Ishikawa (cell line): ENCODE results near the gene ZDHHC8.

Experiments
- CREB1 ChIP-seq: IDR thresholded peaks from 2 replicates; pipeline ENCODE4 v1.6.1; 2012; ENCODE audit warnings: low read depth
- FOXM1 ChIP-seq: IDR thresholded peaks from 2 replicates; pipeline ENCODE4 v1.6.1; 2012; ENCODE audit warnings: low read depth, borderline replicate concordance
- RAD21 ChIP-seq: IDR thresholded peaks from 2 replicates; pipeline ENCODE4 v1.6.1; 2012; ENCODE audit warnings: low read depth
- YY1 ChIP-seq: IDR thresholded peaks from 2 replicates; pipeline ENCODE4 v1.6.1; 2012; ENCODE audit warnings: low read depth

GRCh38 chr22:20133930-20134549 lies 2.4 kb downstream of the ZDHHC8 start:
- TF ChIP-seq CREB1 (no peak), RAD21 (no peak), YY1 (no peak), FOXM1 (no peak)
